K562 (cell line): Measurements from ENCODE around the gene SCP2.

Experiments used
- ATF7 ChIP-seq: fragments of 450-650 bp; IDR thresholded peaks from 2 replicates; pipeline ENCODE4 v1.7.1; 2014; ENCODE audit warnings: mild to moderate bottlenecking, moderate library complexity
- DPF2 ChIP-seq: fragments of 450-650 bp; IDR thresholded peaks from 2 replicates; pipeline ENCODE4 v1.6.1; 2016
- HDAC3 ChIP-seq: fragments of 450-650 bp; IDR thresholded peaks from 2 replicates; pipeline ENCODE4 v1.6.1; 2018; ENCODE audit warnings: borderline replicate concordance, mild to moderate bottlenecking, moderate library complexity; ENCODE audit not compliant: partially characterized antibody
- POLR2AphosphoS5 ChIP-seq: IDR thresholded peaks from 2 replicates; pipeline ENCODE4 v1.6.1; 2011; ENCODE audit warnings: mild to moderate bottlenecking, low read depth, low read length, moderate library complexity; ENCODE audit not compliant: control insufficient read depth, insufficient read depth
- RBBP5 ChIP-seq: fragments of 200-600 bp; sonication (generic); IDR thresholded peaks from 2 replicates; pipeline ENCODE4 v1.6.1; 2012; ENCODE audit warnings: borderline replicate concordance, mild to moderate bottlenecking, low read length, control low read depth, inconsistent platforms; ENCODE audit not compliant: insufficient read depth, poor library complexity, severe bottlenecking

DNA sequence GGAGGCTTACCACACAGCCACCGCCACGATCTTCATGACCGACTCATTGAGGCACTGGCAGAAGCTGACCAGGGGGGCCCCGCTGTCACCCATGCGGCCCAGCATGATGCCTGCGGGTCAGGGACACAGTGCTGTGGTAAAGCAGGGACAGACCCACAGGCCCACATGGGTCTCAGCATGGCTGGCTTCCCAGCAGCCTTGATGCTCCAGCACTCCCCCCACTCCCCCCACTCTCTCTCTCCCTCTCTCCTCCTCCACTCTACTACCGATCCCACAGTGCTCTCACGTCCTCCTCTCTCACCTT, 166.3 kb downstream of the SCP2 start:
- TF ChIP-seq HDAC3 (no peak), ATF7 (no peak), RBBP5 (no peak), DPF2 (no peak), POLR2AphosphoS5 (no peak)
